DND-41 (cell line): Measurements from ENCODE around the gene UGT2B15.

Experiments used
- ATAC-seq: fragments of 200-7000 bp; cut with Tn5 transposase; 3 replicates; pipeline ENCODE4 v1.9.1; 2021; ENCODE audit warnings: low read depth; ENCODE audit not compliant: insufficient read depth
- DNase-seq: peaks from one replicate; pipeline ENCODE4 v3.0.0-alpha.2; 2020
- H2AFZ ChIP-seq: 2 replicates; pipeline ENCODE4 v1.6.0; 2012; ENCODE audit warnings: low read depth, low read length
- H3K27ac ChIP-seq: 2 replicates; pipeline ENCODE4 v1.5.1; 2012; ENCODE audit warnings: low read length, inconsistent platforms
- H3K27me3 ChIP-seq: fragments of 200-600 bp; sonication (generic); 2 replicates; pipeline ENCODE4 v1.6.0; 2012; ENCODE audit warnings: low read length, mild to moderate bottlenecking, inconsistent platforms; ENCODE audit not compliant: insufficient read depth, poor library complexity
- H3K36me3 ChIP-seq: 2 replicates; pipeline ENCODE4 v1.5.1; 2012; ENCODE audit warnings: low read length, inconsistent platforms; ENCODE audit not compliant: insufficient read depth
- H3K4me1 ChIP-seq: 2 replicates; pipeline ENCODE4 v1.5.1; 2012; ENCODE audit warnings: mild to moderate bottlenecking, low read length; ENCODE audit not compliant: insufficient read depth
- H3K4me2 ChIP-seq: 2 replicates; pipeline ENCODE4 v1.6.0; 2012; ENCODE audit warnings: mild to moderate bottlenecking, moderate library complexity, low read length, inconsistent platforms; ENCODE audit not compliant: insufficient read depth
- H3K4me3 ChIP-seq, 2 experiments: fragments of 200-600 bp in 1 of 2; shearing (Covaris generic) in 1 of 2; 2 replicates each; pipeline ENCODE4 v1.5.1; 2012 to 2016; ENCODE audit warnings: inconsistent platforms in 2 of 2, low read length in 2 of 2, mild to moderate bottlenecking in 2 of 2, low read depth in 1 of 2, moderate library complexity in 1 of 2
- H3K79me2 ChIP-seq: 2 replicates; pipeline ENCODE4 v1.6.0; 2012; ENCODE audit warnings: low read length, inconsistent platforms; ENCODE audit not compliant: insufficient read depth
- H3K9ac ChIP-seq: 2 replicates; pipeline ENCODE4 v1.6.0; 2012; ENCODE audit warnings: low read depth, mild to moderate bottlenecking, inconsistent platforms, low read length, moderate library complexity
- H3K9me3 ChIP-seq: 2 replicates; pipeline ENCODE4 v1.5.1; 2012; ENCODE audit warnings: low read length, moderate library complexity, mild to moderate bottlenecking, inconsistent platforms; ENCODE audit not compliant: insufficient read depth, severe bottlenecking
- H4K20me1 ChIP-seq: 2 replicates; pipeline ENCODE4 v1.6.0; 2012; ENCODE audit warnings: low read length; ENCODE audit not compliant: insufficient read depth
- EZH2 ChIP-seq: IDR thresholded peaks from 3 replicates; pipeline ENCODE4 v1.6.1; 2012; ENCODE audit warnings: borderline replicate concordance, low read depth, mild to moderate bottlenecking, moderate library complexity, low read length, inconsistent platforms; ENCODE audit not compliant: severe bottlenecking
- TF ChIP-seq, protein P1 (sequence below): IDR thresholded peaks from 2 replicates; pipeline ENCODE4 v1.5.1; 2012; ENCODE audit warnings: borderline replicate concordance, low read length, moderate library complexity, mild to moderate bottlenecking; ENCODE audit not compliant: poor library complexity, severe bottlenecking; ENCODE audit errors: extremely low read depth

UGT2B15 gene

GRCh38 chr4:68655764-68656444, 14.5 kb downstream of the UGT2B15 start:
- no peaks in the 10 kb centered on the region for H3K27me3 ChIP-seq
- H3K27ac ChIP-seq, result no peak overlapping the region
- H3K9me3 ChIP-seq, result no peaks in the 10 kb centered on the region
- ATAC-seq (no peak), DNase-seq (no peak)
- no peak overlapping the region for H3K4me2 ChIP-seq
- no peaks in the 10 kb centered on the region for H3K4me1 ChIP-seq
- no peak overlapping the region for H3K9ac ChIP-seq
- no peaks in the 10 kb centered on the region for H3K36me3 ChIP-seq
- TF ChIP-seq, protein P1, sequence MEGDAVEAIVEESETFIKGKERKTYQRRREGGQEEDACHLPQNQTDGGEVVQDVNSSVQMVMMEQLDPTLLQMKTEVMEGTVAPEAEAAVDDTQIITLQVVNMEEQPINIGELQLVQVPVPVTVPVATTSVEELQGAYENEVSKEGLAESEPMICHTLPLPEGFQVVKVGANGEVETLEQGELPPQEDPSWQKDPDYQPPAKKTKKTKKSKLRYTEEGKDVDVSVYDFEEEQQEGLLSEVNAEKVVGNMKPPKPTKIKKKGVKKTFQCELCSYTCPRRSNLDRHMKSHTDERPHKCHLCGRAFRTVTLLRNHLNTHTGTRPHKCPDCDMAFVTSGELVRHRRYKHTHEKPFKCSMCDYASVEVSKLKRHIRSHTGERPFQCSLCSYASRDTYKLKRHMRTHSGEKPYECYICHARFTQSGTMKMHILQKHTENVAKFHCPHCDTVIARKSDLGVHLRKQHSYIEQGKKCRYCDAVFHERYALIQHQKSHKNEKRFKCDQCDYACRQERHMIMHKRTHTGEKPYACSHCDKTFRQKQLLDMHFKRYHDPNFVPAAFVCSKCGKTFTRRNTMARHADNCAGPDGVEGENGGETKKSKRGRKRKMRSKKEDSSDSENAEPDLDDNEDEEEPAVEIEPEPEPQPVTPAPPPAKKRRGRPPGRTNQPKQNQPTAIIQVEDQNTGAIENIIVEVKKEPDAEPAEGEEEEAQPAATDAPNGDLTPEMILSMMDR, result no peak
- no peak for TF ChIP-seq EZH2
- H3K4me3 ChIP-seq, result no peak overlapping the region
- no peaks in the 10 kb centered on the region for H3K79me2 ChIP-seq
- H4K20me1 ChIP-seq, result no peaks in the 10 kb centered on the region
- no peak overlapping the region for H2AFZ ChIP-seq

DNA sequence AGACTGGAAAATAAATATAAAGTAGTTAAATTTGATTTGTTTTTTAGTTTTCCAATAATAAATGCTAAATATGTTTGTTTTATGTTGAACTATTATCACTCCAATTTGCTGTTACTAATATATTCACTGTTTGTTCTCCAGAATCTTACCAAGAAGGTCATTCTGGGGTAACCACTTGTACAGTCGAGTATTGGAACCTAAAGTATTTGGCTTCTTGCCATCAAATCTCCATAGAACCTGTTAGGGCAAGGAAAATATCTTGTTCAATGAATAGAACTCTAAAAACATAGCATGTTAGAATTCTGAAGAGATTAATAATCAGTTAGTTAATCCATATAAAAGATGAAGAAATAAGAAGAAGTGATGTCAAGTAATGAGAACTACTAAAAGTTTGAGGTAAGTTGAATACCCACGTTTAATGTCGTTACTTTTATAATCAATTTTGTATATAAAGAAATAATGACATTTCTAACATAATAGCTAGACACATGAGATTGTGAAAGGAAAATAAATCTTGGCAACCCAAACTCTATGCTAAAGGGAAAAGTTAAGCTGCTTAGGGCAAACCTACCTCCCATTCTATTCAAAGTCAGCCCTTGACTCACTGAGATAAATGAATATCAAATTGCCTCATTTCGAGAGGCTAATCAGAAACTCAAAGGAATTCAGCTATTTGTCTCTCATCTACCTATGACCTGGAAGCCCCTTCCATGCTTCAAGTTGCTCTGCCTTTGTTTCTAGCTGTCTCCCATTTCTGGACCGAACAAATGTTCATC, 15.3 kb downstream of the UGT2B15 start:
- DNase-seq (no peak), ATAC-seq (no peak)
- Histone ChIP-seq H3K27me3 (no peaks in the 10 kb centered on the region), H3K27ac (no peak overlapping the region), H4K20me1 (no peaks in the 10 kb centered on the region), H3K9ac (no peak overlapping the region), H3K9me3 (no peaks in the 10 kb centered on the region), H2AFZ (no peak overlapping the region), H3K4me1 (no peaks in the 10 kb centered on the region), H3K4me3 (no peak overlapping the region), H3K4me2 (no peak overlapping the region), H3K36me3 (no peaks in the 10 kb centered on the region), H3K79me2 (no peaks in the 10 kb centered on the region)
- TF ChIP-seq EZH2, result no peak
- TF ChIP-seq, protein P1, result no peak

DNA sequence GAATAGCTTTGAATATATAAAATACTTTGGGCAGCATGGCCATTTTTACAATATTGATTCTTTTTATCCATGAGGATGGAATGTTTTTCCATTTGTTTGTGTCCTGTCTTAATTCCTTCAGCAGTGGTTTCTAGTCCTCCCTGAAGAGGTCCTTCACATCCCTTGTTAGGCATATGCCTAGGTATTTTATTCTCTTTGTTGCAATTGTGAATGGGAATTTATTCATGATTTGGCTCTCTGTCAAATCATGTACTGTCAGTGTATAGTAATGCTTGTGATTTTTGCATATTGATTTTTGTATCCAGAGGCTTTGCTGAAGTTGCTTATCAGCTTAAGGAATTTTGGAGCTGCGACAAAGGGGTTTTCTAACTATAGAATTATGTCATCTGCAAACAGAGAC, 18.5 kb downstream of the UGT2B15 start:
- no peaks in the 10 kb centered on the region for H3K27me3 ChIP-seq
- no peak for ATAC-seq
- H3K4me2 ChIP-seq, result no peak overlapping the region
- TF ChIP-seq, protein P1, result no peak
- no peak for TF ChIP-seq EZH2
- H3K4me1 ChIP-seq, result no peaks in the 10 kb centered on the region
- no peaks in the 10 kb centered on the region for H3K9me3 ChIP-seq
- H3K79me2 ChIP-seq, result no peaks in the 10 kb centered on the region
- DNase-seq, result no peak
- H3K36me3 ChIP-seq, result no peaks in the 10 kb centered on the region
- H3K4me3 ChIP-seq, result no peak overlapping the region
- H4K20me1 ChIP-seq, result no peaks in the 10 kb centered on the region
- no peak overlapping the region for H3K9ac ChIP-seq
- H3K27ac ChIP-seq, result no peak overlapping the region
- no peak overlapping the region for H2AFZ ChIP-seq
